ENCODE measurements around the gene SYF2.
"Not testable (repeated sequence)": the region's sequence is repeated elsewhere in the genome, so short reads cannot be mapped to it uniquely, and the experiment has no call there.

The SYF2 gene

GRCh38 chr1:25246600-25247023, 14.3 kb upstream of the SYF2 start:
- in situ Hi-C loops (cut with MboI; ENCODE audit: low sequenced_read_pairs): loop anchor here (10.0 kb wide), 1 partner anchor 558 kb away; the partner anchor contains the start of gene SELENON

- in situ Hi-C loops (cut with MboI; ENCODE audit: low sequenced_read_pairs): loop anchor here (10.0 kb wide), 1 partner anchor 559 kb away; the partner anchor contains the start of gene SELENON
These were observed 13.7 kb upstream of the SYF2 start for GRCh38 chr1:25245809-25246599.

GRCh38 chr1:25245393-25245792, 13.1 kb upstream of the SYF2 start:
- in situ Hi-C loops (cut with MboI; ENCODE audit: low sequenced_read_pairs): loop anchor here (10.0 kb wide), 1 partner anchor 559 kb away; the partner anchor contains the start of gene SELENON

- in situ Hi-C loops (cut with MboI; ENCODE audit: low sequenced_read_pairs): loop anchor here (10.0 kb wide), 1 partner anchor 561 kb away; the partner anchor contains the start of gene SELENON
These were observed 11.6 kb upstream of the SYF2 start for GRCh38 chr1:25243907-25244306.

GRCh38 chr1:25239681-25240541, 7.6 kb upstream of the SYF2 start:
- in situ Hi-C loops (cut with MboI; ENCODE audit: low sequenced_read_pairs): loop anchor here (10.0 kb wide), 1 partner anchor 565 kb away; the partner anchor contains the start of gene SELENON

- in situ Hi-C loops (cut with MboI; ENCODE audit: low sequenced_read_pairs): no loop called here
These were observed 5.7 kb upstream of the SYF2 start for GRCh38 chr1:25238046-25238445.

GRCh38 chr1:25236261-25236660, 4.0 kb upstream of the SYF2 start:
- in situ Hi-C loops (cut with MboI; ENCODE audit: low sequenced_read_pairs): not testable (repeated sequence)

GRCh38 chr1:25235411-25235810, 3.1 kb upstream of the SYF2 start:
- in situ Hi-C loops (cut with MboI; ENCODE audit: low sequenced_read_pairs): not testable (repeated sequence)

- in situ Hi-C loops (cut with MboI; ENCODE audit: low sequenced_read_pairs): no loop called here
These were observed 823 bp upstream of the SYF2 start for GRCh38 chr1:25232866-25233784.

- in situ Hi-C loops (cut with MboI; ENCODE audit: low sequenced_read_pairs): loop anchor here (25.0 kb wide), 1 partner anchor 536 kb away; no protein-coding TSS in a partner anchor
These were observed 8.8 kb downstream of the SYF2 start for GRCh38 chr1:25223471-25223870.

GRCh38 chr1:25222606-25223005, 9.7 kb downstream of the SYF2 start:
- in situ Hi-C loops (cut with MboI; ENCODE audit: low sequenced_read_pairs): loop anchor here (25.0 kb wide), 1 partner anchor 535 kb away; no protein-coding TSS in a partner anchor

GRCh38 chr1:25220666-25221065, 11.6 kb downstream of the SYF2 start:
- in situ Hi-C loops (cut with MboI; ENCODE audit: low sequenced_read_pairs): loop anchor here (25.0 kb wide), 1 partner anchor 533 kb away; no protein-coding TSS in a partner anchor

GRCh38 chr1:25219661-25220251, 12.5 kb downstream of the SYF2 start:
- in situ Hi-C loops (cut with MboI; ENCODE audit: low sequenced_read_pairs): loop anchor here (25.0 kb wide), 1 partner anchor 532 kb away; no protein-coding TSS in a partner anchor

GRCh38 chr1:25217598-25218232, 14.6 kb downstream of the SYF2 start:
- in situ Hi-C loops (cut with MboI; ENCODE audit: low sequenced_read_pairs): loop anchor here (25.0 kb wide), 1 partner anchor 530 kb away; no protein-coding TSS in a partner anchor

GRCh38 chr1:25217015-25217414, 15.3 kb downstream of the SYF2 start:
- in situ Hi-C loops (cut with MboI; ENCODE audit: low sequenced_read_pairs): loop anchor here (25.0 kb wide), 1 partner anchor 530 kb away; no protein-coding TSS in a partner anchor

- in situ Hi-C loops (cut with MboI; ENCODE audit: low sequenced_read_pairs): loop anchor here (25.0 kb wide), 1 partner anchor 529 kb away; no protein-coding TSS in a partner anchor
These were observed 16.2 kb downstream of the SYF2 start for GRCh38 chr1:25216123-25216522.

GRCh38 chr1:25212725-25213124, 19.6 kb downstream of the SYF2 start:
- in situ Hi-C loops (cut with MboI; ENCODE audit: low sequenced_read_pairs): loop anchor here (25.0 kb wide), 1 partner anchor 525 kb away; no protein-coding TSS in a partner anchor

GRCh38 chr1:25210728-25211127, 21.6 kb downstream of the SYF2 start:
- in situ Hi-C loops (cut with MboI; ENCODE audit: low sequenced_read_pairs): loop anchor here (25.0 kb wide), 1 partner anchor 523 kb away; no protein-coding TSS in a partner anchor

GRCh38 chr1:25209516-25209915, 22.8 kb downstream of the SYF2 start:
- in situ Hi-C loops (cut with MboI; ENCODE audit: low sequenced_read_pairs): loop anchor here (10.0 to 25.0 kb wide), 2 partner anchors 365 to 522 kb away; no protein-coding TSS in a partner anchor

All from HL-60/S4 treated with retinoic acid at 250 ng/mL for 4 days and 3 days (cell line).